HepG2 (cell line): ENCODE data around the gene INF2. TPM values are rescaled to one million over a fixed set of nuclear protein-coding genes. Genes with fewer than 3 reads are reported as not detected.
A peak's percentile ranks its signal among the peaks of the same experiment; 100 is the strongest.

Experiments used
- ATAC-seq: fragments of 200-7000 bp; cut with Tn5 transposase; 3 replicates; pipeline ENCODE4 v1.9.1; 2020; ENCODE audit warnings: mild to moderate bottlenecking, moderate library complexity
- BruUV-seq: library from RNA; stranded (reverse); fragments of 400-500 nt; replicated peaks from 2 replicates; lab custom pipeline; 2021; lab: Mats Ljungman, UMichigan
- CTCF ChIA-PET: fragments of 300-600 bp; formaldehyde crosslinking; extraction: SDS; loops from one replicate; lab custom pipeline; 2021; ENCODE audit warnings: low total read pairs, inconsistent platforms, low intra/inter-chr PET ratio; lab: Yijun Ruan, JAX
- POLR2A ChIA-PET: fragments of 350-600 bp; sonication (Branson Sonifier 250); formaldehyde crosslinking; loops from one replicate; lab custom pipeline; 2020; ENCODE audit warnings: antibody characterized with exemption, inconsistent platforms; lab: Yijun Ruan, JAX
- DNase-seq: peaks from one replicate; pipeline ENCODE4 v3.0.0-alpha.2; 2015; ENCODE audit warnings: low spot score
- FAIRE-seq: peaks from 3 replicates; lab custom pipeline; 2011; peaks lifted over from hg19 to GRCh38; lab: Jason Lieb, UNC
- H2AFZ ChIP-seq: one replicate; pipeline ENCODE4 v1.6.1; 2011; ENCODE audit warnings: low read length, inconsistent platforms
- H3K27ac ChIP-seq: fragments of 300-600 bp; 3 replicates; pipeline ENCODE4 v1.8.0; 2011; ENCODE audit warnings: mixed run types, mild to moderate bottlenecking, mixed read lengths, low read length, inconsistent platforms; ENCODE audit not compliant: insufficient read depth; ENCODE audit errors: extremely low read length
- H3K27me3 ChIP-seq, 2 experiments: fragments of 200-600 bp in 1 of 2; 2 replicates in 1 of 2; 3 replicates in 1 of 2; pipeline versions ENCODE4 v1.6.0 to v1.8.0; 2011; ENCODE audit warnings: low read length in 2 of 2, mild to moderate bottlenecking in 2 of 2, moderate library complexity in 2 of 2, inconsistent platforms in 1 of 2; ENCODE audit not compliant: insufficient read depth in 2 of 2, control insufficient read depth in 1 of 2
- H3K36me3 ChIP-seq, 2 experiments: fragments of 200-600 bp in 1 of 2; replicated peaks in 1 of 2; 2 replicates in 1 of 2; 3 replicates in 1 of 2; pipeline versions ENCODE4 v1.5.1 to v1.8.0; 2011; ENCODE audit warnings: low read length in 2 of 2, inconsistent platforms in 1 of 2; ENCODE audit not compliant: insufficient read depth in 2 of 2, control insufficient read depth in 1 of 2
- H3K4me1 ChIP-seq: 2 replicates; pipeline ENCODE4 v1.5.1; 2012; ENCODE audit warnings: low read length, inconsistent platforms; ENCODE audit not compliant: insufficient read depth
- H3K4me2 ChIP-seq: 2 replicates; pipeline ENCODE4 v1.6.0; 2011; ENCODE audit warnings: low read depth, low read length, inconsistent platforms
- H3K4me3 ChIP-seq, 3 experiments: fragments of 200-600 bp in 1 of 3; sonication (generic), shearing (Covaris generic) in 1 of 3; replicated peaks in 1 of 3; 2 replicates each; pipeline ENCODE4 v1.5.1; 2011 to 2016; ENCODE audit warnings: low read length in 3 of 3, inconsistent platforms in 2 of 3, low read depth in 2 of 3, mild to moderate bottlenecking in 2 of 3, control low read depth in 1 of 3, mixed read lengths in 1 of 3; ENCODE audit not compliant: insufficient read depth in 1 of 3
- H3K79me2 ChIP-seq: one replicate; pipeline ENCODE4 v1.6.1; 2011; ENCODE audit warnings: low read length, inconsistent platforms; ENCODE audit not compliant: insufficient read depth
- H3K9ac ChIP-seq: 2 replicates; pipeline ENCODE4 v1.6.0; 2011; ENCODE audit warnings: mild to moderate bottlenecking, low read depth, low read length, inconsistent platforms; ENCODE audit not compliant: insufficient read depth
- H3K9me3 ChIP-seq: 2 replicates; pipeline ENCODE4 v1.5.1; 2012; ENCODE audit warnings: mild to moderate bottlenecking, low read length
- H4K20me1 ChIP-seq: 2 replicates; pipeline ENCODE4 v1.6.0; 2011; ENCODE audit warnings: inconsistent platforms, mild to moderate bottlenecking, low read length, moderate library complexity; ENCODE audit not compliant: insufficient read depth
- WGBS: methylation state at CpG from one replicate; pipeline ENCODE4 v1.1.6; 2017; ENCODE audit warnings: low lambda C conversion rate; 5-methylcytosine and 5-hydroxymethylcytosine counted together
- in situ Hi-C: cut with HindIII; loops from 2 replicates; pipeline ENCODE4 v1.10.0; 2017; ENCODE audit warnings: low pct_unique_long_range_greater_than_20kb; ENCODE audit not compliant: extremely low pct_ligation_motif_present
- intact Hi-C: fragments of 100-400 bp; cut with micrococcal nuclease; formaldehyde crosslinking; loops from one replicate; pipeline ENCODE4 v1.10.0; 2022; ENCODE audit not compliant: unreplicated experiment
- polyA plus RNA-seq, 8 experiments: library from polyadenylated mRNA; depleted of rRNA in 3 of 8; stranded (reverse) in 7 of 8; unstranded in 1 of 8; fragments of >200 nt; fragmentation: Illumina TruSeq in 4 of 8; extraction: Trizol in 4 of 8; gene quantifications; 2 replicates each; pipeline versions ENCODE4 v1.2.1 to v1.2.3, GENCODE V29; 2011 to 2016; ENCODE audit warnings: low read depth in 4 of 8, missing spikeins in 1 of 8, mixed read lengths in 1 of 8; ENCODE audit not compliant: insufficient read depth in 1 of 8
- total RNA-seq, 5 experiments: library from RNA; depleted of rRNA; stranded (reverse); fragments of >200 nt; fragmentation: Illumina TruSeq; extraction: Trizol; gene quantifications; 2 replicates each; pipeline ENCODE4 v1.2.3, GENCODE V29; 2016; ENCODE audit warnings: low read depth in 1 of 5
- TF ChIP-seq, protein P1 (sequence below): sonication (generic); formaldehyde crosslinking; IDR thresholded peaks from 2 replicates; pipeline ENCODE4 v1.5.1; 2020; ENCODE audit warnings: mild to moderate bottlenecking, missing genetic modification reagents, moderate library complexity
- TF ChIP-seq, protein P2 (sequence below): sonication (generic); formaldehyde crosslinking; IDR thresholded peaks from 2 replicates; pipeline ENCODE4 v1.4.0; 2020; ENCODE audit warnings: missing genetic modification reagents

INF2 gene
- total and polyA plus RNA-seq, 2 of the 13 experiments (the other 11 are each of a cell fraction or from before 2014, with no cell fraction given), result 16.4 to 26.4 TPM

DNA sequence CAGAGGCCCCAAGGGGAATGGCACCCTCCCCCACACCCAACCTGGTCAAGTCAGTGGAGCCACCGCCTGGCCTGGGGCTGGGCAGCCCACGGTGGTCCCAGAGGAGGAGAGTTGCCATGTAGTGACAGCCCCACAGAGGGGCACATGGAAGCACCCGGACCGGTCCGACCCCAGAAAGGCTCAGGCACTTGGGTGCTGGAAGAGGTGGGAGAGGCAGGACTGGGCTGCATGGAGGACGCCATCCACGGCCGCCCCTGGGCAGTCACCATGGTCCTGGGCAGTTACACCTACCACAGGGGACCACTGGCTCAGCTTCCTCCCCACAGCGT is 46.9 kb upstream of the INF2 start:
- no peak for DNase-seq
- H3K4me3 ChIP-seq, result no peak overlapping the region
- intact Hi-C loops (no loop called here), in situ Hi-C loops (loop anchor here (5.0 kb wide), 1 partner anchor 505 kb away; the partner anchor contains the start of gene KIF26A)
- H3K79me2 ChIP-seq, result no peaks in the 10 kb centered on the region
- 17% methylated on average over 4 of the region's 9 CpGs for WGBS
- BruUV-seq, result no TSS peak
- no peak for ATAC-seq
- ChIA-PET POLR2A (no interaction called here), CTCF (no interaction called here)
- peaks cover 13 to 70% of the 10 kb centered on the region in 2 experiments for H3K27me3 ChIP-seq
- no peaks in the 10 kb centered on the region for H4K20me1 ChIP-seq
- H3K4me1 ChIP-seq, result peaks cover 41% of the 10 kb centered on the region
- no peak overlapping the region for H2AFZ ChIP-seq
- FAIRE-seq, result no peak
- TF ChIP-seq, protein P1, sequence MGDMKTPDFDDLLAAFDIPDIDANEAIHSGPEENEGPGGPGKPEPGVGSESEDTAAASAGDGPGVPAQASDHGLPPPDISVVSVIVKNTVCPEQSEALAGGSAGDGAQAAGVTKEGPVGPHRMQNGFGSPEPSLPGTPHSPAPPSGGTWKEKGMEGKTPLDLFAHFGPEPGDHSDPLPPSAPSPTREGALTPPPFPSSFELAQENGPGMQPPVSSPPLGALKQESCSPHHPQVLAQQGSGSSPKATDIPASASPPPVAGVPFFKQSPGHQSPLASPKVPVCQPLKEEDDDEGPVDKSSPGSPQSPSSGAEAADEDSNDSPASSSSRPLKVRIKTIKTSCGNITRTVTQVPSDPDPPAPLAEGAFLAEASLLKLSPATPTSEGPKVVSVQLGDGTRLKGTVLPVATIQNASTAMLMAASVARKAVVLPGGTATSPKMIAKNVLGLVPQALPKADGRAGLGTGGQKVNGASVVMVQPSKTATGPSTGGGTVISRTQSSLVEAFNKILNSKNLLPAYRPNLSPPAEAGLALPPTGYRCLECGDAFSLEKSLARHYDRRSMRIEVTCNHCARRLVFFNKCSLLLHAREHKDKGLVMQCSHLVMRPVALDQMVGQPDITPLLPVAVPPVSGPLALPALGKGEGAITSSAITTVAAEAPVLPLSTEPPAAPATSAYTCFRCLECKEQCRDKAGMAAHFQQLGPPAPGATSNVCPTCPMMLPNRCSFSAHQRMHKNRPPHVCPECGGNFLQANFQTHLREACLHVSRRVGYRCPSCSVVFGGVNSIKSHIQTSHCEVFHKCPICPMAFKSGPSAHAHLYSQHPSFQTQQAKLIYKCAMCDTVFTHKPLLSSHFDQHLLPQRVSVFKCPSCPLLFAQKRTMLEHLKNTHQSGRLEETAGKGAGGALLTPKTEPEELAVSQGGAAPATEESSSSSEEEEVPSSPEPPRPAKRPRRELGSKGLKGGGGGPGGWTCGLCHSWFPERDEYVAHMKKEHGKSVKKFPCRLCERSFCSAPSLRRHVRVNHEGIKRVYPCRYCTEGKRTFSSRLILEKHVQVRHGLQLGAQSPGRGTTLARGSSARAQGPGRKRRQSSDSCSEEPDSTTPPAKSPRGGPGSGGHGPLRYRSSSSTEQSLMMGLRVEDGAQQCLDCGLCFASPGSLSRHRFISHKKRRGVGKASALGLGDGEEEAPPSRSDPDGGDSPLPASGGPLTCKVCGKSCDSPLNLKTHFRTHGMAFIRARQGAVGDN (CRISPR knock-in tag), result 0 out of 2 replicates have a peak, but pooled peaks have one; percentile 4
- TF ChIP-seq, protein P2, sequence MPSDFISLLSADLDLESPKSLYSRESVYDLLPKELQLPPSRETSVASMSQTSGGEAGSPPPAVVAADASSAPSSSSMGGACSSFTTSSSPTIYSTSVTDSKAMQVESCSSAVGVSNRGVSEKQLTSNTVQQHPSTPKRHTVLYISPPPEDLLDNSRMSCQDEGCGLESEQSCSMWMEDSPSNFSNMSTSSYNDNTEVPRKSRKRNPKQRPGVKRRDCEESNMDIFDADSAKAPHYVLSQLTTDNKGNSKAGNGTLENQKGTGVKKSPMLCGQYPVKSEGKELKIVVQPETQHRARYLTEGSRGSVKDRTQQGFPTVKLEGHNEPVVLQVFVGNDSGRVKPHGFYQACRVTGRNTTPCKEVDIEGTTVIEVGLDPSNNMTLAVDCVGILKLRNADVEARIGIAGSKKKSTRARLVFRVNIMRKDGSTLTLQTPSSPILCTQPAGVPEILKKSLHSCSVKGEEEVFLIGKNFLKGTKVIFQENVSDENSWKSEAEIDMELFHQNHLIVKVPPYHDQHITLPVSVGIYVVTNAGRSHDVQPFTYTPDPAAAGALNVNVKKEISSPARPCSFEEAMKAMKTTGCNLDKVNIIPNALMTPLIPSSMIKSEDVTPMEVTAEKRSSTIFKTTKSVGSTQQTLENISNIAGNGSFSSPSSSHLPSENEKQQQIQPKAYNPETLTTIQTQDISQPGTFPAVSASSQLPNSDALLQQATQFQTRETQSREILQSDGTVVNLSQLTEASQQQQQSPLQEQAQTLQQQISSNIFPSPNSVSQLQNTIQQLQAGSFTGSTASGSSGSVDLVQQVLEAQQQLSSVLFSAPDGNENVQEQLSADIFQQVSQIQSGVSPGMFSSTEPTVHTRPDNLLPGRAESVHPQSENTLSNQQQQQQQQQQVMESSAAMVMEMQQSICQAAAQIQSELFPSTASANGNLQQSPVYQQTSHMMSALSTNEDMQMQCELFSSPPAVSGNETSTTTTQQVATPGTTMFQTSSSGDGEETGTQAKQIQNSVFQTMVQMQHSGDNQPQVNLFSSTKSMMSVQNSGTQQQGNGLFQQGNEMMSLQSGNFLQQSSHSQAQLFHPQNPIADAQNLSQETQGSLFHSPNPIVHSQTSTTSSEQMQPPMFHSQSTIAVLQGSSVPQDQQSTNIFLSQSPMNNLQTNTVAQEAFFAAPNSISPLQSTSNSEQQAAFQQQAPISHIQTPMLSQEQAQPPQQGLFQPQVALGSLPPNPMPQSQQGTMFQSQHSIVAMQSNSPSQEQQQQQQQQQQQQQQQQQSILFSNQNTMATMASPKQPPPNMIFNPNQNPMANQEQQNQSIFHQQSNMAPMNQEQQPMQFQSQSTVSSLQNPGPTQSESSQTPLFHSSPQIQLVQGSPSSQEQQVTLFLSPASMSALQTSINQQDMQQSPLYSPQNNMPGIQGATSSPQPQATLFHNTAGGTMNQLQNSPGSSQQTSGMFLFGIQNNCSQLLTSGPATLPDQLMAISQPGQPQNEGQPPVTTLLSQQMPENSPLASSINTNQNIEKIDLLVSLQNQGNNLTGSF, result no peak
- H3K36me3 ChIP-seq, result no peaks in the 10 kb centered on the region
- H3K27ac ChIP-seq, result no peak overlapping the region
- no peaks in the 10 kb centered on the region for H3K9me3 ChIP-seq
- no peak overlapping the region for H3K9ac ChIP-seq
- H3K4me2 ChIP-seq, result no peak overlapping the region
